A549 (cell line): ENCODE measurements around the gene TUBA4B.

Experiments
- CHD2 ChIP-seq: fragments of 150-350 bp; IDR thresholded peaks from 2 replicates; pipeline ENCODE4 v1.6.1; 2014; ENCODE audit warnings: low read length; ENCODE audit not compliant: partially characterized antibody
- CHD4 ChIP-seq: fragments of 200-600 bp; sonication (generic); IDR thresholded peaks from 2 replicates; pipeline ENCODE4 v1.6.1; 2016; ENCODE audit warnings: antibody characterized with exemption, mild to moderate bottlenecking, borderline replicate concordance
- CTCF ChIP-seq: fragments of >200 bp; sonication (Bioruptor Twin); formaldehyde crosslinking; IDR thresholded peaks from 3 replicates; pipeline ENCODE4 v1.5.1; 2016
- ESRRA ChIP-seq: fragments of 150-350 bp; IDR thresholded peaks from 2 replicates; pipeline ENCODE4 v1.6.1; 2014; ENCODE audit warnings: mild to moderate bottlenecking, low read length, borderline replicate concordance
- MYC ChIP-seq: IDR thresholded peaks from 2 replicates; pipeline ENCODE4 v1.6.1; 2012; ENCODE audit warnings: mild to moderate bottlenecking, inconsistent platforms, low read length, improper control_type of control experiment, borderline replicate concordance
- POLR2A ChIP-seq: IDR thresholded peaks from 2 replicates; pipeline ENCODE4 v1.6.1; 2012; ENCODE audit warnings: mild to moderate bottlenecking, low read length
- RFX5 ChIP-seq: fragments of 450-650 bp; IDR thresholded peaks from 2 replicates; pipeline ENCODE4 v1.7.1; 2014; ENCODE audit warnings: antibody characterized with exemption, mild to moderate bottlenecking, moderate library complexity
- USF2 ChIP-seq: fragments of 450-650 bp; IDR thresholded peaks from 2 replicates; pipeline ENCODE4 v1.6.1; 2014; ENCODE audit warnings: antibody characterized with exemption

GRCh38 chr2:219230059-219230540 lies 22.9 kb upstream of the TUBA4B start:
- no peak for TF ChIP-seq POLR2A
- no peak for TF ChIP-seq MYC
- no peak for TF ChIP-seq CTCF
- TF ChIP-seq RFX5: no peak
- no peak for TF ChIP-seq USF2
- no peak for TF ChIP-seq ESRRA
- no peak for TF ChIP-seq CHD2
- TF ChIP-seq CHD4: no peak
